ENCODE measurements around the gene MRPL44. TPM values are rescaled to one million over a fixed set of nuclear protein-coding genes. Genes with fewer than 3 reads are reported as not detected.

MRPL44 gene
- total RNA-seq, 1 donor from 2014 or later, result 20.2 TPM

DNA sequence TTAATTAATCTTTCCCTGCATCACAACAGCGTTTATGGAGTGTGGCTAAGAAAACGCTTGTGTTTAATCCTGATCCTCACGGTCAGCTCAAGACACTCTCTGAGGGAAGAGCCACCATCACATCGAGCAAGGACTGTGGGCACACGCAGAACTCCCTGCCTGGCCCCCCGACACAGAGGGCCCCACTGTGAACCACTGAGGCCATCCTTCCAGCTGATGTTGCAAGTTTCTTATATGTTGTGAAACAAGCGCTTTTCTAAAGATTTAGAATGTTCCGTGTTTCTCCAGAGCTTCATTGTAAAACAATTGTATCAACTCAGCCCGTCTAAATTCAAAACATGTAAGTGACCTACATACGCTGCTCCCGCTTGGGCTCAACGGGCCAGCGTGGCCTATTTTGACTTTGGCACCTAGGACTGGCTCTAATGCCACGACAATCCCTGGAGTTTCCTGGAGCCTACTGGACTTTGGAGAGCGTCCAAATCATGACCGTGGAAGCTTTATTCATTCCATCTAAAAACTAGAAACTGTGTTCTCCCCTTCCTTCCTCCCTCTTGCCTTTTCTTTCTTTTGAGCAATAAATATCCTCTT lies 46.9 kb downstream of the MRPL44 start:
- DNase-seq (ENCODE audit: low spot score), result peak; percentile 60

DNA sequence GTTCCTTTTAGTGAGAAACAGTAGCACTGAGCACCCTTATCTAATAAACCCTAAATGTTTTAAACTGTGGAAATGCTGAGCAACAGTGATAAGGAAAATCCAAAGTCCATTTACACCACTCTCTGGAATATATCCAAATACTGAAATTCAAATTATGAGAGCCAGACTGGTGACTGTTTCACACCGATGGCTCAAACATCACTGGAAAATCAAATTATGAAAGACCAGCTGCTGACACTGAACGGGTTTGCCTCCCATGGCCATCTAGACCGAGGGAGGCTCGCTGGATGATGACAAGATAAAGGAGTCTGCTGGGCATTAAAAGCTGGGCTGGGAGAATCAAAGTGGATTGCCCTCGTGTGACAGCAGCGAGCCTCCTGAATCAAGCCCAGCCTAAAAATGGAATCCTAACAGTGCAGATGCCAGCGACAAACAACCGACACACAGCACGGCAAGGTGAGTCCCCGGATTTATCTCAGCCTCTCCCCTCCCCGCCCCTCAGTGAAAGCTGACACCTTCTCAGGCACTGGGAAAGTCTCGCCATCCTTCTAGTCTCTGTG lies 51.5 kb downstream of the MRPL44 start:
- DNase-seq (ENCODE audit: low spot score), result peak; percentile 9

DNA sequence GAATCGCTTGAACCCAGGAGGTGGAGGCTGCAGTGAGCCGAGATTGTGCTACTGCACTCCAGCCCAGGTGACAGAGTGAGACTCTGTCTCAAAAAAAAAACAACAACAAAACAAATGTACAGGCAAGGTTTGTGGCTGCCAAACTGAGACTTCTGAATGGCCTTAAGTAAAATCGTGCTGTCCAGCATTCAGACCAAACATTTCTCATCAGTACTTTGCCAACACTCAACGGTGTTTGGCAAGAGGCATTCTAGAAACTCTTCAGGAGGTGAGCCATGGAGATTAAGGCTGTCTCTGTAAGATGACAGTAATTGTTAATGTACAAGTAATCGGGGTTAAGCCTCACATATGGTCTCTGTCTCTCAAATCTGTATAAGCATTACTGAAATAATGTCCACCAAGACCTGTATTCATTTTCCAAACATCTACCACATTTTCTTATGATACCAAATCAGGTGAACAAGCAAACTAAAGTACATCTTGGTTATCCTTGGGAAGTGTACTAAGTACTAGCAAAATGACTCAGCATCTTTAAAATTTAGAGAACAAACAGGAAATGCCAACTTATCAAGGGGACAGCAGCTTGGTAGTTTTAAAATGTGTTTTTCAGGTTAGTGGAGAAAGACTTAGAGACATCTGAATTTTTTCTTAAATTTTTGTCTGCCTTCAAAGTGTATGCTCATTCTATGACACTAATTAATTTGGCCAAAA lies 52.5 kb downstream of the MRPL44 start:
- no peak for DNase-seq (ENCODE audit: low spot score)

DNA sequence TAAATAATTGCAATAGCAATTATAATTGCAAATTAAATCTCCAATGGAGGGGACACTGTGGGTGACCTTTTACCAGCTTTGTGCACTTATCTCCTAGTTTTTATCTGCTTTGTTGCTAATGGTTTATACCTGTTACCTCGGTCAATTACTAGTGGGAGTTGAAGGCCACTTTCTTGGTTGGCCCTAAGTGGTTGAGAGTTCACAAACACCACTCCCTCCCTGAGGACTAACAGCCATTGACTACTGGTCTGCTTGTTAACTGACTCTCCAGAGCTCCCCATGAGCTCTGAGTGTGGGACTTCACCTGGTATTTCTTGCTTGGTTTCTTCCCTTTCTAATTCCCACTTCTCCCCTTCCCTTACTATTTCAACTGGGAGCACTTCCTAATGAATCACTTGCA lies 54.6 kb downstream of the MRPL44 start:
- DNase-seq (ENCODE audit: low spot score), result no peak

DNA sequence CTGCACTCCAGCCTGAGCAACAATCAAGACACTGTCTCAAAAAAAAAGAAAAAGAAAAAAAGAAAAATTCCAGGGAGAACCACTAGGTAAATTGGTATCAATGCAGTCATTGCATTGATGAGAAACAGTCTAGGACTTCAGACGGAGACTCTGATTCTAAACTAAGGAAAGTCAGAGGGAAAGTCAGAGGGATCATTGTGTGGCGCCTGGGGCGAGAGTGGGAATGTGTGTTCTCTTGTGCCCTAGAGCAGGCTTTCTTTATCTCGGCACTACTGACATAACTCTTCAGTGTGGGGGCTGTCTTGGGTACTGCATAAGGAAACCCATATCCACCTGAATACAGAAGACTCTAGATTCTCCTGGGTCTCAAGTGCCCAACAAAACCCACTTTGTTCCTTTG lies 57.1 kb downstream of the MRPL44 start:
- no peak for DNase-seq (ENCODE audit: low spot score)

DNA sequence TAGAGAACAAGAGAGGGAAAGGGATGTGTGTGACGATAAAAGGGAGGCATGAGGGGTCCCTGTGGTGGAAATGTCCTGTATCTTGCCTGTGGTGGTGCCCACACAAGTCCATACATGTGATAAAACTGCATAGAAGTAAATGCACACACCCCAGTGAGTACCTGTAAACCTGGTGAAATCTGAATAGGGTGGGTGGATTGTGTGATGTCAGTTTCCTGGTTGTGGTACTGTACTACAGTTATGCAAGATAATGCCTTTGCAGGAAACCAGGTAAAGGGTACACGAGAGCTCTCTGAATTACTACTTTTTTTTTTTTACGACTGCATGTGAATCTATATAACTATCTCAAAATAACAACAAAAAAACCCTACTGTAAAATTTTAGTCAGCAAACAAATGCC lies 59.7 kb downstream of the MRPL44 start:
- DNase-seq (ENCODE audit: low spot score), result no peak

Other genes with a start within 250 kb of the MRPL44 start
- gene AP1S3, start 119.9 kb upstream of the MRPL44 start, total RNA-seq (ENCODE audit: insufficient read depth, low replicate concordance), result 6.3 TPM
- gene WDFY1, start 12.1 kb upstream of the MRPL44 start, total RNA-seq (ENCODE audit: insufficient read depth, low replicate concordance), result 99.7 TPM
- 266 TPM for gene SERPINE2, start 81.8 kb downstream of the MRPL44 start, total RNA-seq (ENCODE audit: insufficient read depth, low replicate concordance)